ENCODE data around the gene DENND2C. TPM values are rescaled to one million over a fixed set of nuclear protein-coding genes. Genes with fewer than 3 reads are reported as not detected.

DENND2C gene
- total RNA-seq, 1 donor from 2014 or later: 3.2 TPM

DNA sequence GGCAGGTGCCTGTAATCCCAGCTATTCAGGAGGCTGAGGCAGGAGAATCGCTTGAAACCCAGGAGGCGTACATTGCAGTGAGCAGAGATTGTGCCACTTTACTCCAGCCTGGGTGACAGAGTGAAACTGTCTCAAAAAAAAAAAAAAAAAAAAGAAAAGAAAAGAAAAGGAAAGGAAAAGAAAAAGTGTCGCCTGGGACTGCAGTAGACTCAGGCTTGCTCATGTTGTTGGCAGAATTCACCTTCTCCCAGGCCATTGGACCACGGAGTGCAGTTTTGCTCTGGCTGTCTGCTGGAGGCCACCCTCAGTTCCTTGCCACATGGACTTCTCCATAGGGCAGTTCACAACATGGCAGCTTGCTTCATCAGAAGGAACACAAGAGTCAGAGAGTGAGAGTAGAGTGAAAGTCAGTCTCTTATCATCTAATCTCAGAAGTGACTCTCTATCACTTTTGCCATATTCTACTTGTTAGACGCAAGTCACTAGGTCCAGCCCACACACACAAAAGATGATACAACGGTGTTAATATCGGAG, 117.7 kb downstream of the DENND2C start:
- H3K27me3 Mint-ChIP-seq (ENCODE audit: low read depth, unreplicated experiment): peaks cover 4% of the 10 kb centered on the region
- no peak for FAIRE-seq

DNA sequence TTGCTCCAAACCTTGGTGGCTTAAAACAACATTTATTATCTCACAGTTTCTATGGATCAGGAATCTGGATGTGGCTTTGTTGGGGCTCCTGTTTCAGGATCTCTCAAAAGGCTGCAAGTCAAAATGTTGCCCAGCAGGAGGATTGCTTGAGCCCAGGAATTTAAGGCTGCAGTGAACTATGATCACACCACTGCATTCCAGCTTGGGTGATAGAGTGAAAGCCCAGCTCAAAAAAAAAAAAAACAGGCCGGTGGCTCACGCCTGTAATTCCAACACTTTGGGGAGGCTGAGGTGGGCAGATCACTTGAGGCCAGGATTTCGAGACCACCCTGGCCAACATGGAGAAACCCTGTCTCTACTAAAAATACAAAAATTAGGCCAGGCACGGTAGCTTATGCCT, 118.4 kb downstream of the DENND2C start:
- Histone ChIP-seq H3K4me1 (ENCODE audit: insufficient read depth, low read length) (no peaks in the 10 kb centered on the region), H3K27ac (ENCODE audit: low read depth, low read length) (no peak overlapping the region), H3K9ac (ENCODE audit: low read length) (no peak overlapping the region), H3K4me3 (ENCODE audit: insufficient read depth, low read depth, low read length) (no peak overlapping the region), H3K9me3 (ENCODE audit: insufficient read depth, low read depth, low read length) (no peaks in the 10 kb centered on the region), H2AFZ (ENCODE audit: low read depth, low read length) (no peak overlapping the region), H3K79me2 (ENCODE audit: insufficient read depth, low read length) (no peaks in the 10 kb centered on the region), H3K36me3 (ENCODE audit: insufficient read depth, low read length) (no peaks in the 10 kb centered on the region), H3K4me2 (ENCODE audit: low read length) (no peak overlapping the region), H4K20me1 (ENCODE audit: insufficient read depth, low read length) (no peaks in the 10 kb centered on the region), H3K27me3 (ENCODE audit: insufficient read depth, low read length) (no peaks in the 10 kb centered on the region)
- Mint-ChIP-seq H3K36me3 (ENCODE audit: low read depth, unreplicated experiment) (no peaks in the 10 kb centered on the region), H3K4me1 (ENCODE audit: low read depth, unreplicated experiment) (no peaks in the 10 kb centered on the region), H3K4me3 (ENCODE audit: unreplicated experiment) (no peak overlapping the region), H3K27me3 (ENCODE audit: low read depth, unreplicated experiment) (peaks cover 4% of the 10 kb centered on the region), H3K27ac (ENCODE audit: unreplicated experiment) (no peak overlapping the region), H3K9me3 (ENCODE audit: unreplicated experiment) (peaks cover 2% of the 10 kb centered on the region)
- TF ChIP-seq, protein P1, sequence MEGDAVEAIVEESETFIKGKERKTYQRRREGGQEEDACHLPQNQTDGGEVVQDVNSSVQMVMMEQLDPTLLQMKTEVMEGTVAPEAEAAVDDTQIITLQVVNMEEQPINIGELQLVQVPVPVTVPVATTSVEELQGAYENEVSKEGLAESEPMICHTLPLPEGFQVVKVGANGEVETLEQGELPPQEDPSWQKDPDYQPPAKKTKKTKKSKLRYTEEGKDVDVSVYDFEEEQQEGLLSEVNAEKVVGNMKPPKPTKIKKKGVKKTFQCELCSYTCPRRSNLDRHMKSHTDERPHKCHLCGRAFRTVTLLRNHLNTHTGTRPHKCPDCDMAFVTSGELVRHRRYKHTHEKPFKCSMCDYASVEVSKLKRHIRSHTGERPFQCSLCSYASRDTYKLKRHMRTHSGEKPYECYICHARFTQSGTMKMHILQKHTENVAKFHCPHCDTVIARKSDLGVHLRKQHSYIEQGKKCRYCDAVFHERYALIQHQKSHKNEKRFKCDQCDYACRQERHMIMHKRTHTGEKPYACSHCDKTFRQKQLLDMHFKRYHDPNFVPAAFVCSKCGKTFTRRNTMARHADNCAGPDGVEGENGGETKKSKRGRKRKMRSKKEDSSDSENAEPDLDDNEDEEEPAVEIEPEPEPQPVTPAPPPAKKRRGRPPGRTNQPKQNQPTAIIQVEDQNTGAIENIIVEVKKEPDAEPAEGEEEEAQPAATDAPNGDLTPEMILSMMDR (IDR thresholded peaks at IDR 0.05; ENCODE audit: insufficient read depth, low read depth, low read length): no peak
- no peak for TF ChIP-seq EZH2 (IDR thresholded peaks at IDR 0.05; ENCODE audit: insufficient read depth, low read length)
- no peak for FAIRE-seq
- DNase-seq (ENCODE audit: low read depth): no peak

More for the DNA sequence above, 117.7 kb downstream of the DENND2C start:
- Histone ChIP-seq H3K79me2 (ENCODE audit: insufficient read depth, low read length) (no peaks in the 10 kb centered on the region), H2AFZ (ENCODE audit: low read depth, low read length) (no peak overlapping the region), H4K20me1 (ENCODE audit: insufficient read depth, low read length) (no peaks in the 10 kb centered on the region), H3K27ac (ENCODE audit: low read depth, low read length) (no peak overlapping the region), H3K9ac (ENCODE audit: low read length) (no peak overlapping the region), H3K9me3 (ENCODE audit: insufficient read depth, low read depth, low read length) (no peaks in the 10 kb centered on the region), H3K4me3 (ENCODE audit: insufficient read depth, low read depth, low read length) (no peak overlapping the region), H3K4me1 (ENCODE audit: insufficient read depth, low read length) (no peaks in the 10 kb centered on the region), H3K27me3 (ENCODE audit: insufficient read depth, low read length) (no peaks in the 10 kb centered on the region), H3K4me2 (ENCODE audit: low read length) (no peak overlapping the region), H3K36me3 (ENCODE audit: insufficient read depth, low read length) (no peaks in the 10 kb centered on the region)
- Mint-ChIP-seq H3K9me3 (ENCODE audit: unreplicated experiment) (peaks cover 2% of the 10 kb centered on the region), H3K27ac (ENCODE audit: unreplicated experiment) (no peak overlapping the region), H3K4me3 (ENCODE audit: unreplicated experiment) (no peak overlapping the region), H3K4me1 (ENCODE audit: low read depth, unreplicated experiment) (no peaks in the 10 kb centered on the region), H3K36me3 (ENCODE audit: low read depth, unreplicated experiment) (no peaks in the 10 kb centered on the region)
- no peak for DNase-seq (ENCODE audit: low read depth)
- no peak for TF ChIP-seq EZH2 (IDR thresholded peaks at IDR 0.05; ENCODE audit: insufficient read depth, low read length)

DNA sequence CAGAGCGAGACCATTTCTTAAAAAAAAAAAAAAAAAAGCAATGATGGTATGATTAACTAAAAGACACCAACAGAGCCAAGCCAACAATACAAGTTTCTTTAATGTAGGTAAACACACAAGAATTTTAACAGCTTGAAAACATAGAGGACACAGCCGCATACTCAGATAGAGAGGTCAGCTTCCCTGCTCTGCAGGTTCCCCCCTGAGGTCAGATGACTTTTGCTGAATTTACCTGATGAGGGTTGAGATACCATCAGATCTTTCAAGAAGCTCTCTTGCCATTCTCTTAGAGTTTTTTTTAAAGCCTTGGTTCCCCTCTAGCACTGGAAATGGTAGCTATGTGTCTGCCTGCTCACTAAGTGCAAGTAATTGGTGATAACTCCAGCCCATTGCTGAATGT, 119.5 kb downstream of the DENND2C start:
- H3K27ac Mint-ChIP-seq (ENCODE audit: unreplicated experiment): no peak overlapping the region
- Histone ChIP-seq H3K4me2 (ENCODE audit: low read length) (no peak overlapping the region), H3K9me3 (ENCODE audit: insufficient read depth, low read depth, low read length) (no peaks in the 10 kb centered on the region), H3K4me3 (ENCODE audit: insufficient read depth, low read depth, low read length) (no peak overlapping the region), H3K4me1 (ENCODE audit: insufficient read depth, low read length) (no peaks in the 10 kb centered on the region), H4K20me1 (ENCODE audit: insufficient read depth, low read length) (no peaks in the 10 kb centered on the region), H3K36me3 (ENCODE audit: insufficient read depth, low read length) (no peaks in the 10 kb centered on the region), H2AFZ (ENCODE audit: low read depth, low read length) (no peak overlapping the region), H3K9ac (ENCODE audit: low read length) (no peak overlapping the region), H3K79me2 (ENCODE audit: insufficient read depth, low read length) (no peaks in the 10 kb centered on the region), H3K27ac (ENCODE audit: low read depth, low read length) (no peak overlapping the region), H3K27me3 (ENCODE audit: insufficient read depth, low read length) (no peaks in the 10 kb centered on the region)
- H3K4me1 Mint-ChIP-seq (ENCODE audit: low read depth, unreplicated experiment): no peaks in the 10 kb centered on the region
- no peak overlapping the region for H3K4me3 Mint-ChIP-seq (ENCODE audit: unreplicated experiment)
- DNase-seq (ENCODE audit: low read depth) (no peak), FAIRE-seq (no peak)
- TF ChIP-seq EZH2 (IDR thresholded peaks at IDR 0.05; ENCODE audit: insufficient read depth, low read length): no peak
- TF ChIP-seq, protein P1 (IDR thresholded peaks at IDR 0.05; ENCODE audit: insufficient read depth, low read depth, low read length): no peak
- no peaks in the 10 kb centered on the region for H3K36me3 Mint-ChIP-seq (ENCODE audit: low read depth, unreplicated experiment)
- peaks cover 2% of the 10 kb centered on the region for H3K9me3 Mint-ChIP-seq (ENCODE audit: unreplicated experiment)
- peaks cover 2% of the 10 kb centered on the region for H3K27me3 Mint-ChIP-seq (ENCODE audit: low read depth, unreplicated experiment)
